A549 (cell line): ENCODE data around the gene NDEL1. TPM values are rescaled to one million over a fixed set of nuclear protein-coding genes. Genes with fewer than 3 reads are reported as not detected.

ENCODE experiments used
- ATAC-seq, 2 experiments: fragments of 200-7000 bp in 1 of 2; fragments of >200 bp in 1 of 2; cut with Nextera tagmentation in 1 of 2; cut with Tn5 transposase in 1 of 2; 3 replicates each; pipeline versions ENCODE4 v1.8.0 to v1.9.1; 2018 to 2020; ENCODE audit warnings: mild to moderate bottlenecking in 1 of 2, moderate library complexity in 1 of 2
- CTCF ChIA-PET: fragments of 300-600 bp; sonication (Branson Sonifier 250); formaldehyde crosslinking; extraction: SDS; loops from one replicate; lab custom pipeline; 2021; ENCODE audit warnings: antibody characterized with exemption, inconsistent platforms; lab: Yijun Ruan, JAX
- POLR2A ChIA-PET: fragments of 350-600 bp; formaldehyde crosslinking; extraction: SDS; loops from one replicate; lab custom pipeline; 2021; ENCODE audit warnings: antibody characterized with exemption, inconsistent platforms; lab: Yijun Ruan, JAX
- DNase-seq, 2 experiments: peaks; one replicate each; pipeline versions ENCODE4 v3.0.0 to v3.0.0-alpha.2; 2011 to 2016; ENCODE audit warnings: low read depth in 1 of 2, low spot score in 1 of 2
- FAIRE-seq: peaks from 2 replicates; lab custom pipeline; 2011; peaks lifted over from hg19 to GRCh38; lab: Jason Lieb, UNC
- H3K27ac ChIP-seq, 2 experiments: fragments of >200 bp; sonication (Bioruptor Twin); formaldehyde crosslinking; 3 replicates each; pipeline ENCODE4 v1.5.1; 2016 to 2017
- H3K4me1 ChIP-seq: fragments of >200 bp; sonication (Bioruptor Twin); formaldehyde crosslinking; 3 replicates; pipeline ENCODE4 v1.6.1; 2016
- H3K4me2 ChIP-seq: fragments of >200 bp; sonication (Bioruptor Twin); formaldehyde crosslinking; 3 replicates; pipeline ENCODE4 v1.6.1; 2016
- H3K4me3 ChIP-seq: fragments of >200 bp; sonication (Bioruptor Twin); formaldehyde crosslinking; 3 replicates; pipeline ENCODE4 v1.5.1; 2016
- H3K9me3 ChIP-seq: fragments of >200 bp; sonication (Bioruptor Twin); formaldehyde crosslinking; 3 replicates; pipeline ENCODE4 v1.6.1; 2016
- ATOH8 ChIP-seq: fragments of 250-450 bp; sonication (Bioruptor Pico); IDR thresholded peaks from 2 replicates; pipeline ENCODE4 v1.5.0; 2020; ENCODE audit warnings: low read depth, mild to moderate bottlenecking, moderate library complexity
- BCL3 ChIP-seq: fragments of >200 bp; sonication (Bioruptor Twin); formaldehyde crosslinking; IDR thresholded peaks from 3 replicates; pipeline ENCODE4 v1.6.1; 2016
- BHLHE40 ChIP-seq: IDR thresholded peaks from 2 replicates; pipeline ENCODE4 v1.6.1; 2012; ENCODE audit warnings: low read depth, low read length, inconsistent platforms
- CBX2 ChIP-seq: fragments of 200-600 bp; sonication (generic); IDR thresholded peaks from 2 replicates; pipeline ENCODE4 v1.6.1; 2016; ENCODE audit warnings: low read depth, mild to moderate bottlenecking, borderline replicate concordance
- CEBPB ChIP-seq, 2 experiments: fragments of >200 bp in 1 of 2; sonication (Bioruptor Twin) in 1 of 2; formaldehyde crosslinking in 1 of 2; IDR thresholded peaks; 2 replicates each; pipeline ENCODE4 v1.6.1; 2012 to 2016
- EHMT2 ChIP-seq: fragments of 200-600 bp; sonication (generic); IDR thresholded peaks from 2 replicates; pipeline ENCODE4 v1.6.1; 2016; ENCODE audit warnings: antibody characterized with exemption, low read depth, mild to moderate bottlenecking, moderate library complexity
- EP300 ChIP-seq, 2 experiments: fragments of >200 bp; sonication (Bioruptor Twin); formaldehyde crosslinking; IDR thresholded peaks; 2 replicates in 1 of 2; 3 replicates in 1 of 2; pipeline ENCODE4 v1.6.1; 2016 to 2017
- FOSL2 ChIP-seq, 2 experiments: fragments of 450-650 bp in 1 of 2; fragments of >200 bp in 1 of 2; sonication (Bioruptor Twin) in 1 of 2; formaldehyde crosslinking; IDR thresholded peaks; 2 replicates each; pipeline versions ENCODE4 v1.5.0 to v1.6.1; 2016 to 2020; ENCODE audit warnings: mild to moderate bottlenecking in 1 of 2, moderate library complexity in 1 of 2
- GATA3 ChIP-seq: IDR thresholded peaks from 2 replicates; pipeline ENCODE4 v1.6.1; 2012; ENCODE audit warnings: borderline replicate concordance
- HMGXB4 ChIP-seq: fragments of 250-450 bp; sonication (Bioruptor Pico); IDR thresholded peaks from 2 replicates; pipeline ENCODE4 v1.5.0; 2021; ENCODE audit warnings: mild to moderate bottlenecking, moderate library complexity, borderline replicate concordance
- HOXA7 ChIP-seq: fragments of 250-450 bp; sonication (Bioruptor Pico); IDR thresholded peaks from 2 replicates; pipeline ENCODE4 v1.5.0; 2020; ENCODE audit warnings: mild to moderate bottlenecking, moderate library complexity
- HOXB5 ChIP-seq: fragments of 250-450 bp; sonication (Bioruptor Pico); IDR thresholded peaks from 2 replicates; pipeline ENCODE4 v1.5.0; 2020; ENCODE audit warnings: mild to moderate bottlenecking, moderate library complexity
- MAZ ChIP-seq: fragments of 150-350 bp; IDR thresholded peaks from 2 replicates; pipeline ENCODE4 v1.6.1; 2014; ENCODE audit warnings: antibody characterized with exemption, low read depth, low read length, borderline replicate concordance
- MYC ChIP-seq: IDR thresholded peaks from 2 replicates; pipeline ENCODE4 v1.6.1; 2012; ENCODE audit warnings: mild to moderate bottlenecking, inconsistent platforms, low read length, improper control_type of control experiment, borderline replicate concordance
- NFE2L2 ChIP-seq: fragments of 150-350 bp; conservative IDR thresholded peaks from 2 replicates; pipeline ENCODE4 v1.6.1; 2014; ENCODE audit warnings: low read length
- NPAS2 ChIP-seq: fragments of 250-450 bp; sonication (Bioruptor Pico); IDR thresholded peaks from 2 replicates; pipeline ENCODE4 v1.8.0; 2022; ENCODE audit warnings: mild to moderate bottlenecking, moderate library complexity, borderline replicate concordance
- NR3C1 ChIP-seq: fragments of >200 bp; sonication (Bioruptor Twin); formaldehyde crosslinking; IDR thresholded peaks from 3 replicates; pipeline ENCODE4 v1.6.1; 2017
- POLR2AphosphoS2 ChIP-seq: conservative IDR thresholded peaks from 2 replicates; pipeline ENCODE4 v1.6.1; 2012; ENCODE audit warnings: low read length, improper control_type of control experiment, inconsistent platforms
- RAD21 ChIP-seq, 2 experiments: fragments of >200 bp in 1 of 2; sonication (Bioruptor Twin) in 1 of 2; formaldehyde crosslinking in 1 of 2; IDR thresholded peaks in 1 of 2; conservative IDR thresholded peaks in 1 of 2; 2 replicates in 1 of 2; 3 replicates in 1 of 2; pipeline ENCODE4 v1.6.1; 2012 to 2018; ENCODE audit warnings: inconsistent platforms in 1 of 2
- RARB ChIP-seq: fragments of 250-450 bp; sonication (Bioruptor Pico); IDR thresholded peaks from 2 replicates; pipeline ENCODE4 v1.8.0; 2021; ENCODE audit warnings: mild to moderate bottlenecking, moderate library complexity
- RCOR1 ChIP-seq: fragments of 150-350 bp; IDR thresholded peaks from 2 replicates; pipeline ENCODE4 v1.6.1; 2014; ENCODE audit warnings: antibody characterized with exemption, low read length, low read depth
- RFX5 ChIP-seq: fragments of 450-650 bp; IDR thresholded peaks from 2 replicates; pipeline ENCODE4 v1.7.1; 2014; ENCODE audit warnings: antibody characterized with exemption, mild to moderate bottlenecking, moderate library complexity
- SMC3 ChIP-seq: fragments of >200 bp; sonication (Bioruptor Twin); formaldehyde crosslinking; IDR thresholded peaks from 3 replicates; pipeline ENCODE4 v1.6.1; 2018; ENCODE audit warnings: inconsistent platforms
- TFCP2L1 ChIP-seq: fragments of 250-450 bp; sonication (Bioruptor Pico); IDR thresholded peaks from 2 replicates; pipeline ENCODE4 v1.5.0; 2021; ENCODE audit warnings: mild to moderate bottlenecking
- USF2 ChIP-seq: fragments of 450-650 bp; IDR thresholded peaks from 2 replicates; pipeline ENCODE4 v1.6.1; 2014; ENCODE audit warnings: antibody characterized with exemption
- ZFP36 ChIP-seq: fragments of 450-650 bp; IDR thresholded peaks from 2 replicates; pipeline ENCODE4 v1.6.1; 2014; ENCODE audit warnings: borderline replicate concordance; ENCODE audit not compliant: partially characterized antibody
- ZSCAN20 ChIP-seq: fragments of 250-450 bp; sonication (Bioruptor Pico); IDR thresholded peaks from 2 replicates; pipeline ENCODE4 v1.8.0; 2022; ENCODE audit warnings: mild to moderate bottlenecking, moderate library complexity
- WGBS: methylation state at CpG from one replicate; pipeline ENCODE4 v1.1.6; 2017; ENCODE audit errors: missing lambda C conversion rate; 5-methylcytosine and 5-hydroxymethylcytosine counted together
- polyA plus RNA-seq, 4 experiments: library from polyadenylated mRNA; depleted of rRNA in 3 of 4; stranded (reverse); fragments of >200 nt; fragmentation: RNase III in 1 of 4; extraction: RNeasy Plus Mini Kit Qiagen cat#74134 plus additional on column Dnase treatment in 1 of 4; gene quantifications; 2 replicates in 3 of 4; 3 replicates in 1 of 4; pipeline ENCODE4 v1.2.3, GENCODE V29; 2011 to 2017
- TF ChIP-seq, protein P1 (sequence below): IDR thresholded peaks from 2 replicates; pipeline ENCODE4 v1.6.1; 2012

Gene NDEL1
- polyA plus RNA-seq, 2 of the 4 experiments (the other 2 are of a cell fraction): 53.3 to 91.0 TPM

DNA sequence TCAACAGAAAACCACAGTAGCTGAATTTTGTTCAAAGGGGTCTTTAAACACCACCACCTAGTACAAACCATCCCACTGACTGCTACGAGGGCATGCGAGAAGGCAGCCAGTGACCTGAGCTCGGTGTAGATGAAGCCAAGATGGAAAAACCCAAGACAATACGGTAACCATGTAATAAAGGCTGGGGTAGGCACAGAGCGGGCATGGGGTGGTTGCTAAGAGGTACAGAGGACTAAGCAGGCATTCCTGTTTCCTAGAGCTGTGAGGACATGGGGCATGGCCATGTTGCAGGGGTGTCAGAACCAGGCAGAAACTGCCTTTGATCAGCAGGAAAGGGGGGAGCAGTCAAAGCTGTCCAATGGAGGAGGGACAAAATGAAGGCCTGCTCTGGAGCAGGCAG is 52.1 kb downstream of the NDEL1 start:
- H3K4me3 ChIP-seq: no peak overlapping the region
- FAIRE-seq: no peak
- H3K4me2 ChIP-seq: no peak overlapping the region
- TF ChIP-seq EP300 (IDR thresholded peaks at IDR 0.05): no peak
- TF ChIP-seq MYC: no peak
- no peak for TF ChIP-seq RFX5
- no peak for TF ChIP-seq RAD21 (conservative IDR thresholded peaks at IDR 0.05 in 1 of 2, IDR thresholded peaks at IDR 0.05 in 1 of 2)
- ChIA-PET CTCF (interaction anchor here (1.0 to 1.3 kb wide), 5 partner anchors 9 to 258 kb away, joined by 3 to 4 read pairs (median 3); no protein-coding TSS in a partner anchor), POLR2A (no interaction called here)
- no peak for DNase-seq
- H3K27ac ChIP-seq: no peak overlapping the region
- WGBS: 93% methylated on average over 5 of the region's 5 CpGs
- peaks cover 8% of the 10 kb centered on the region; the same call in 1 of the 3 replicates for H3K9me3 ChIP-seq
- ATAC-seq: no peak
- H3K4me1 ChIP-seq: no peaks in the 10 kb centered on the region

- ATAC-seq: peak; percentile 9 to 49; a peak in 4 of 6 replicates
- WGBS: 90% methylated on average over 6 of the region's 6 CpGs
- H3K27ac ChIP-seq: no peak overlapping the region
- H3K4me1 ChIP-seq: no peaks in the 10 kb centered on the region
- no peak for FAIRE-seq
- ChIA-PET CTCF (interaction anchor here (1.3 to 1.6 kb wide), 2 partner anchors 79 to 87 kb away, joined by 3 read pairs; no protein-coding TSS in a partner anchor), POLR2A (no interaction called here)
- no peak for DNase-seq
- H3K4me2 ChIP-seq: no peak overlapping the region
- TF ChIP-seq RCOR1: no peak
- no peak for TF ChIP-seq EP300 (IDR thresholded peaks at IDR 0.05)
- no peak for TF ChIP-seq ATOH8 (CRISPR knock-in tag)
- TF ChIP-seq NPAS2: no peak
- TF ChIP-seq HMGXB4 (CRISPR knock-in tag): no peak
- TF ChIP-seq RARB (CRISPR knock-in tag): no peak
- no peak for TF ChIP-seq RFX5
- no peak for TF ChIP-seq GATA3
- TF ChIP-seq BCL3: no peak
- no peak for TF ChIP-seq BHLHE40
- TF ChIP-seq POLR2AphosphoS2: no peak
- TF ChIP-seq, protein P1, sequence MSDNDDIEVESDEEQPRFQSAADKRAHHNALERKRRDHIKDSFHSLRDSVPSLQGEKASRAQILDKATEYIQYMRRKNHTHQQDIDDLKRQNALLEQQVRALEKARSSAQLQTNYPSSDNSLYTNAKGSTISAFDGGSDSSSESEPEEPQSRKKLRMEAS: no peak
- TF ChIP-seq HOXA7 (CRISPR knock-in tag): no peak
- TF ChIP-seq MAZ: no peak
- H3K4me3 ChIP-seq: no peak overlapping the region
- peaks cover 8% of the 10 kb centered on the region; the same call in 1 of the 3 replicates for H3K9me3 ChIP-seq
These were observed 52.8 kb downstream of the NDEL1 start for GRCh38 chr17:8488491-8488890.

GRCh38 chr17:8488901-8489300 is 53.2 kb downstream of the NDEL1 start:
- Histone ChIP-seq H3K4me1 (no peaks in the 10 kb centered on the region), H3K9me3 (peaks cover 5% of the 10 kb centered on the region; the same call in 1 of the 3 replicates), H3K27ac (no peak overlapping the region), H3K4me3 (no peak overlapping the region), H3K4me2 (no peak overlapping the region)
- POLR2A ChIA-PET: no interaction called here
- peak in 1 of 2 experiments; percentile 47 for DNase-seq
- no peak for FAIRE-seq
- WGBS: 77% methylated on average over 4 of the region's 4 CpGs
- peak; percentile 74 to 79 for ATAC-seq
- CTCF ChIA-PET: interaction anchor here (1.6 kb wide), 1 partner anchor 79 kb away, joined by 3 read pairs; no protein-coding TSS in a partner anchor
- TF ChIP-seq USF2 (no peak), NR3C1 (no peak), TFCP2L1 (CRISPR knock-in tag) (no peak), HOXB5 (CRISPR knock-in tag) (no peak), RAD21 (conservative IDR thresholded peaks at IDR 0.05 in 1 of 2, IDR thresholded peaks at IDR 0.05 in 1 of 2) (no peak), SMC3 (no peak), CBX2 (no peak), CEBPB (IDR thresholded peaks at IDR 0.05) (no peak), FOSL2 (IDR thresholded peaks at IDR 0.05) (no peak), FOSL2 (CRISPR knock-in tag; IDR thresholded peaks at IDR 0.05) (no peak), ZFP36 (no peak), NFE2L2 (no peak), ZSCAN20 (CRISPR knock-in tag) (no peak), MYC (no peak), EHMT2 (no peak), HMGXB4 (CRISPR knock-in tag) (no peak)
